NCI-H510A (cell line): ENCODE measurements around the gene DEFB129.
"Not testable (repeated sequence)": the region's sequence is repeated elsewhere in the genome, so short reads cannot be mapped to it uniquely, and the experiment has no call there.

Source experiments
- DNase-seq: peaks from one replicate; lab custom pipeline; 2025; lab: John Stamatoyannopoulos, UW

The DEFB129 gene

DNA sequence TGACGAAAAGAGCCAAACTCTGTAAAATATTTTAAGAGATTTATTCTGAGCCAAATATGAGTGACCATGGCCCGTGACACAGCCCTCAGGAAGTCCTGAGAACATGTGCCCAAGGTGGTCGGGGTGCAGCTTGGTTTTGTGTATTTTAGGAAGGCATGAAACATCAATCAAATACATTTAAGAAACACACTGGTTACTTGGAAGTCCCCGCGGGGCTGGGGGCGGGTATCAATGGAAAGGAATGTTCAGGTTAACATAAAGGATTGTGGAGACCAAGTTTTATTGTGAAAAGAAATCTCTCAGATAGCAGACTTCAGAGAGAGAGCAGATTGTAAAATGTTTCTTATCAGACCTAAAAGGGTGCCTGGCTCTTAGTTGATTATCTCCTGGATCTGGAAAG, 26.4 kb downstream of the DEFB129 start:
- DNase-seq, result not testable (repeated sequence)

- DNase-seq, result no peak
These were observed 30.4 kb downstream of the DEFB129 start, which contains the start of gene DEFB132 for GRCh38 chr20:257419-257818. Gene DEFB132 (plus strand): TSS chr20:257724. CDS start chr20:257779, 55 bp downstream.

DNA sequence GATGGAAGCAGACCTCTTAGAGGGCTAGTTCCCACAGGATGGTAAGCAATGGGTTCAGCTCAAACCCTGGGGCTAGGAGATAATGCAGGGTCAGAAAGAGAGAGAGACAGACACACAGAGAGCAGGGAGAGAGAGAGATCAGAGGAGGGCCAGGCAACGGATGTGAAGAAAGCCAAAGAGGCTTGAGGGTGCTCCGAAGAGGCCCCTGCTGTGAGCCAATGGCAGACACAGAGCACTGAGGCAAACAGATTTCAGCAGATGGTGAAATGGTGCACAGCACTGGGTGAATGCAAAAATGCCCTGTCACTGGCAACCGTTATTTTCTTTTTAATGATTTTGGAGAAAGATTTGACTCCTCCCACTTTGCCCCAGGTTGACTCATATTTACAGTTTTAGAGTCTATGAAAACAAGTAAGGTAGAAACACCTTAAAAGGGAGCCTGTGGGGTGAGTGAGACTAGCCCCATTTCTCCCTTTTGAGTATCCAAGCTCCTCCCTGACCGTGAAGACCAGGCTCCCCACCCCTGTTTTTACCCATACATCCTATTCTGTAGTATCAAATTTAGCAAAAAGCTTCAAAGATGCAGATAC, 31.3 kb downstream of the DEFB129 start:
- DNase-seq, result no peak

GRCh38 chr20:258963-259362, 31.9 kb downstream of the DEFB129 start:
- DNase-seq, result no peak

- DNase-seq, result no peak
These were observed 32.9 kb downstream of the DEFB129 start for GRCh38 chr20:259981-260380.

DNA sequence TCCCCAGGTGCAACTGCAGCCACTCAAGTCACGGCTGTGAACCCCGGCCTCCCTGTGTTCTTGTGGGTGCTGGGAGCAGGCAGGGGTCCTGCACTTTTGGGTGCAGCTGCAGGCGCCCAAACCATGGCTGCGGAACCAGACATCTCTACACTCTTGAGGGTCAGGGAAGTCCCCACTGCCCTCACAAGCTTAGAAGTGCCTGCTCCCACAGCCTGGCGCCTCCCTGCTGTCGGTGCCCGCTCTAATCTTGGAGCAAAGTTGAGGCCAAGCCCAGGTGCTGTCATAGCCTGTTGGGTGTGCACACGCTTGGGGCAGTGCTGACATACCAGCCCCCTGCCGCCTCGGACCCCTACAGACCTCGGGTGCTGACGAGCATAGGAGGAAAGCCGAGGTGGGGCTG, 36.6 kb downstream of the DEFB129 start:
- no peak for DNase-seq

DNA sequence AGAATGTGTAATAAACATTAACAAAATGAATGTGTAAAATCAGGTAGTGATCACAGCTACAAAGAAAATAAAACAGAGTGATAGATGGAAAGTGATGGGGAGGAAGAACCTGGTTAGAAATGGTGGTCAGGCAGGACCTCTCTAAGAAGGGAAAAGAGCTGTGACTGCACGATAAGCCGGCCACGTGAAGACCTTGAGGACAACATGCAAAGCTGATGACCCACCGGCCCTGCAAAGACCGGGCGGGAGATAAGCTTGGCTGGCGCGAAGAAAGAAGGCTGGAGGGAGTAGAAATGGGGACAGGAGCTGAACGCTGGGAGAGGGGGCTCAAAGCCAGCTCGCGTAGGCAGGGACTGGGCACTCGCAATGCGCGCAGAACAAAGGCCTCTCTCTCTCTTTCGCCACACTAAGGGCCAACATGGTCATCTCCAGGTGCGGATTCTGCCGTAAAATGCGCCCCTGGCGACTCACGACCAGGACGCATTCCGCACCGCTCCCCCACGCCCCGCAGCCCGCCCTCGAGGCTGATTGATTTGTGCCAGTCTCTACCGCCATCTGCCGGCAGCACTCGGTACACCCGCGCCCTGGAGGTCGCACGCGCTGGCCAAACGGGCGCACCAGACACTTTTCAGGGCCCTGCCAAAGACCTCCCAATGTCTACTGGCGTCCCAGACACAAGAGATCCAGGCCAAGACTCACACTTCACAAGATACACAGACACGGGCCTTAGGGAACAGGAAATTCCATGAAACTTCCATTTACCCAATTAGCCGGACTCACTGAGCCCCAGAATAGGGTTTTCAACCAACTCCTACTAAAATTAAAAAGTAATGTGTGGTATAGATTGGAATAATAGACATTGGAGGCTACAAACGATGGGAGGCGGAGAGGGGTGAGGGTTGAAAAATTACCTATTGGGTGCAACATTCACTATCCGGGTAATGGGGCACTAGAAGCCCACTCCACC, 39.8 kb downstream of the DEFB129 start:
- peak; percentile 86 for DNase-seq

- no peak for DNase-seq
These were observed 43.5 kb downstream of the DEFB129 start for GRCh38 chr20:270517-270916.

GRCh38 chr20:271069-271468, 44.0 kb downstream of the DEFB129 start:
- DNase-seq, result no peak

- no peak for DNase-seq
These were observed 44.5 kb downstream of the DEFB129 start for GRCh38 chr20:271528-271927.

DNA sequence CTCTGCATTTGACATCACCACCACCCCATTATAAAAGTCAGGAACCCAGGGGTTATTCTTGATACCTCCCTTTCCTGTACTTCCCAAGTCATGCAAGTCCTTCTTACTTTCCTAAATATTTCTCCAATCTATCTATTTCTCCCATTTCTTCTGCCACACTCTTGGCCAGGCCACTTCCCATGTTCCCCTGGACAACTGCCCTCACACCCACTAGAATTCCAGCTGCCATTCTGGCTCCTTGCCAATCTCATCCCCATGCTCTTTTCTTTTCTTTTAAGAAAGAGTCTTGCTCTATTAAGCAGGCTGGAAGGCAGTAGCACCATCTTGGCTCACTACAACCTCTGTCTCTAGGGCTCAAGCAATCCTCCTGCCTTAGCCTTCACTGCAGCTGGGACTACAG, 45.7 kb downstream of the DEFB129 start:
- no peak for DNase-seq

GRCh38 chr20:273884-274283, 46.8 kb downstream of the DEFB129 start:
- DNase-seq, result no peak

- no peak for DNase-seq
These were observed 48.7 kb downstream of the DEFB129 start for GRCh38 chr20:275791-276190.

GRCh38 chr20:276620-277495, 49.8 kb downstream of the DEFB129 start:
- no peak for DNase-seq

GRCh38 chr20:277496-277781, 50.4 kb downstream of the DEFB129 start:
- no peak for DNase-seq

GRCh38 chr20:278181-278580, 51.1 kb downstream of the DEFB129 start:
- no peak for DNase-seq

DNA sequence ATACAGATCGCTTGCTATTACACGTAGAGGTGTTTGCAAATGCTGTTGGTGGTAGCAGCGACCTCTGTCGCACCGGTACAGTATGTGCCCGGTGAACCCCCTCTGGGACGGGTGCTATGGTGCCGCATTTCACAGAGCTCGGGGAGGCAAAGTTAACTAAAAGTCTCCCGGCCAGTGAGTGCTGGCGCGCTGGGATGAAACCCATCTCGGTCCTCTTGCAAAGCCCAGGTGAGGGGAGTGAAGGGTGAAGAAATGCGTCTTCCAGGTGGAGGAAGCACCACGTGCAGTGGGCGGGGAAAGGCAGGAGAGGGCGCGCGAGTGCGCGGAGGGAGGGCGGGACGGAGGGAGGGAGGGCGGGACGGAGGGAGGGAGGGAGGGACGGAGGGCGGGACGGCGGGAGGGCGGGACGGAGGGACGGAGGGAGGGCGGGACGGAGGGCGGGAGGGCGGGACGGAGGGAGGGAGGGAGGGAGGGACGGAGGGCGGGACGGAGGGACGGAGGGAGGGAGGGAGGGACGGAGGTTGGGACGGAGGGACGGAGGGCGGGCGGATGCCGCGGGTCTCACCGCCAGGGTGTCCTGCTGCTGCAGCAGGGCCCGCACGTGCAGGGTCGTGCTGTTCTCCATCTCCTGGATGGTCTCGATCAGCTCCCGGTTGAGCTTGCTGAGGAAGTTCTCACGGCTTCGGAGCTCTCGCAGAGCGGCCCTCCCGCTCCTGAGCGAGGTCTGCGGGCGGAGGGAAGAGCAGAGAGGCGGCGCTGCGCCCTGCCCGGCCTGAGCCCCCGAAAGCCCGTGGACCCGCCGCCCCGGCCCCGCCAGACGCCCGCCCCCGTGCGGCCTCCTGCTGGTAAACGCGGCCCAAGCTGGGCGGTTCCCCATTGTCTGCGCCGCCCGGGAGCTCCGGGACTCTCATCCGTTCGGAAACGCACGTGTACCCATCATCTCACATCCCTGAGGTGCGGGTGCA, 51.8 kb downstream of the DEFB129 start:
- DNase-seq, result no peak
